HepG2 (cell line): ENCODE measurements around the gene TENT4B. TPM values are rescaled to one million over a fixed set of nuclear protein-coding genes. Genes with fewer than 3 reads are reported as not detected.

Source experiments
- ATAC-seq: fragments of 200-7000 bp; cut with Tn5 transposase; 3 replicates; pipeline ENCODE4 v1.9.1; 2020; ENCODE audit warnings: mild to moderate bottlenecking, moderate library complexity
- BruUV-seq: library from RNA; stranded (reverse); fragments of 400-500 nt; replicated peaks from 2 replicates; lab custom pipeline; 2021; lab: Mats Ljungman, UMichigan
- CTCF ChIA-PET: fragments of 300-600 bp; formaldehyde crosslinking; extraction: SDS; loops from one replicate; lab custom pipeline; 2021; ENCODE audit warnings: low total read pairs, inconsistent platforms, low intra/inter-chr PET ratio; lab: Yijun Ruan, JAX
- POLR2A ChIA-PET: fragments of 350-600 bp; sonication (Branson Sonifier 250); formaldehyde crosslinking; loops from one replicate; lab custom pipeline; 2020; ENCODE audit warnings: antibody characterized with exemption, inconsistent platforms; lab: Yijun Ruan, JAX
- DNase-seq: peaks from one replicate; pipeline ENCODE4 v3.0.0-alpha.2; 2015; ENCODE audit warnings: low spot score
- FAIRE-seq: peaks from 3 replicates; lab custom pipeline; 2011; peaks lifted over from hg19 to GRCh38; lab: Jason Lieb, UNC
- H2AFZ ChIP-seq: one replicate; pipeline ENCODE4 v1.6.1; 2011; ENCODE audit warnings: low read length, inconsistent platforms
- H3K27ac ChIP-seq: fragments of 300-600 bp; 3 replicates; pipeline ENCODE4 v1.8.0; 2011; ENCODE audit warnings: mixed run types, mild to moderate bottlenecking, mixed read lengths, low read length, inconsistent platforms; ENCODE audit not compliant: insufficient read depth; ENCODE audit errors: extremely low read length
- H3K27me3 ChIP-seq, 2 experiments: fragments of 200-600 bp in 1 of 2; 2 replicates in 1 of 2; 3 replicates in 1 of 2; pipeline versions ENCODE4 v1.6.0 to v1.8.0; 2011; ENCODE audit warnings: low read length in 2 of 2, mild to moderate bottlenecking in 2 of 2, moderate library complexity in 2 of 2, inconsistent platforms in 1 of 2; ENCODE audit not compliant: insufficient read depth in 2 of 2, control insufficient read depth in 1 of 2
- H3K36me3 ChIP-seq, 2 experiments: fragments of 200-600 bp in 1 of 2; replicated peaks in 1 of 2; 2 replicates in 1 of 2; 3 replicates in 1 of 2; pipeline versions ENCODE4 v1.5.1 to v1.8.0; 2011; ENCODE audit warnings: low read length in 2 of 2, inconsistent platforms in 1 of 2; ENCODE audit not compliant: insufficient read depth in 2 of 2, control insufficient read depth in 1 of 2
- H3K4me1 ChIP-seq: 2 replicates; pipeline ENCODE4 v1.5.1; 2012; ENCODE audit warnings: low read length, inconsistent platforms; ENCODE audit not compliant: insufficient read depth
- H3K4me2 ChIP-seq: 2 replicates; pipeline ENCODE4 v1.6.0; 2011; ENCODE audit warnings: low read depth, low read length, inconsistent platforms
- H3K4me3 ChIP-seq, 3 experiments: fragments of 200-600 bp in 1 of 3; sonication (generic), shearing (Covaris generic) in 1 of 3; replicated peaks in 1 of 3; 2 replicates each; pipeline ENCODE4 v1.5.1; 2011 to 2016; ENCODE audit warnings: low read length in 3 of 3, inconsistent platforms in 2 of 3, low read depth in 2 of 3, mild to moderate bottlenecking in 2 of 3, control low read depth in 1 of 3, mixed read lengths in 1 of 3; ENCODE audit not compliant: insufficient read depth in 1 of 3
- H3K79me2 ChIP-seq: one replicate; pipeline ENCODE4 v1.6.1; 2011; ENCODE audit warnings: low read length, inconsistent platforms; ENCODE audit not compliant: insufficient read depth
- H3K9ac ChIP-seq: 2 replicates; pipeline ENCODE4 v1.6.0; 2011; ENCODE audit warnings: mild to moderate bottlenecking, low read depth, low read length, inconsistent platforms; ENCODE audit not compliant: insufficient read depth
- H3K9me3 ChIP-seq: 2 replicates; pipeline ENCODE4 v1.5.1; 2012; ENCODE audit warnings: mild to moderate bottlenecking, low read length
- H4K20me1 ChIP-seq: 2 replicates; pipeline ENCODE4 v1.6.0; 2011; ENCODE audit warnings: inconsistent platforms, mild to moderate bottlenecking, low read length, moderate library complexity; ENCODE audit not compliant: insufficient read depth
- DPF2 ChIP-seq: sonication (generic); formaldehyde crosslinking; IDR thresholded peaks from 2 replicates; pipeline ENCODE4 v1.4.0; 2020; ENCODE audit warnings: mild to moderate bottlenecking, low read depth, missing genetic modification reagents, borderline replicate concordance
- GMEB1 ChIP-seq: sonication (generic); formaldehyde crosslinking; IDR thresholded peaks from 2 replicates; pipeline ENCODE4 v1.5.1; 2020; ENCODE audit warnings: missing genetic modification reagents, mild to moderate bottlenecking, borderline replicate concordance
- HDAC1 ChIP-seq: sonication (generic); formaldehyde crosslinking; IDR thresholded peaks from 2 replicates; pipeline ENCODE4 v1.5.1; 2020; ENCODE audit warnings: mild to moderate bottlenecking, missing genetic modification reagents
- HES4 ChIP-seq: sonication (generic); formaldehyde crosslinking; IDR thresholded peaks from 2 replicates; pipeline ENCODE4 v1.9.0; 2021; ENCODE audit warnings: mild to moderate bottlenecking, missing genetic modification reagents, borderline replicate concordance
- MIER3 ChIP-seq: IDR thresholded peaks from 2 replicates; pipeline ENCODE4 v1.6.1; 2016; ENCODE audit warnings: missing compliant biosample characterization, borderline replicate concordance
- MIXL1 ChIP-seq: IDR thresholded peaks from 2 replicates; pipeline ENCODE4 v1.6.1; 2016
- SETDB1 ChIP-seq: sonication (generic); formaldehyde crosslinking; IDR thresholded peaks from 2 replicates; pipeline ENCODE4 v1.5.1; 2020; ENCODE audit warnings: missing genetic modification reagents, mild to moderate bottlenecking, borderline replicate concordance
- SMAD9 ChIP-seq: sonication (generic); formaldehyde crosslinking; IDR thresholded peaks from 2 replicates; pipeline ENCODE4 v1.5.1; 2020; ENCODE audit warnings: mild to moderate bottlenecking, missing genetic modification reagents
- SOX6 ChIP-seq, 2 experiments: fragments of 450-650 bp in 1 of 2; sonication (generic) in 1 of 2; formaldehyde crosslinking in 1 of 2; IDR thresholded peaks; 2 replicates each; pipeline versions ENCODE4 v1.4.0 to v1.6.1; 2017 to 2020; ENCODE audit warnings: antibody characterized with exemption in 1 of 2, mild to moderate bottlenecking in 1 of 2, missing genetic modification reagents in 1 of 2
- TBX2 ChIP-seq: sonication (generic); formaldehyde crosslinking; IDR thresholded peaks from 2 replicates; pipeline ENCODE4 v1.5.0; 2020; ENCODE audit warnings: missing genetic modification reagents, mild to moderate bottlenecking, borderline replicate concordance
- TMF1 ChIP-seq: sonication (generic); formaldehyde crosslinking; IDR thresholded peaks from 2 replicates; pipeline ENCODE4 v1.8.1; 2022; ENCODE audit warnings: low read depth, missing genetic modification reagents
- YY1 ChIP-seq: IDR thresholded peaks from 2 replicates; pipeline ENCODE4 v1.6.1; 2011; ENCODE audit warnings: low read length, low read depth, moderate library complexity, mild to moderate bottlenecking; ENCODE audit not compliant: insufficient read depth, insufficient replicate concordance
- ZBTB43 ChIP-seq: sonication (generic); formaldehyde crosslinking; conservative IDR thresholded peaks from 2 replicates; pipeline ENCODE4 v1.4.0; 2020; ENCODE audit warnings: missing genetic modification reagents
- ZEB1 ChIP-seq: IDR thresholded peaks from 2 replicates; pipeline ENCODE4 v1.6.1; 2012; ENCODE audit warnings: mild to moderate bottlenecking, low read depth, inconsistent platforms; ENCODE audit not compliant: insufficient replicate concordance
- ZNF205 ChIP-seq: IDR thresholded peaks from 2 replicates; pipeline ENCODE4 v1.6.1; 2018; ENCODE audit warnings: missing biosample characterization, missing genetic modification reagents
- WGBS: methylation state at CpG from one replicate; pipeline ENCODE4 v1.1.6; 2017; ENCODE audit warnings: low lambda C conversion rate; 5-methylcytosine and 5-hydroxymethylcytosine counted together
- in situ Hi-C: cut with HindIII; loops from 2 replicates; pipeline ENCODE4 v1.10.0; 2017; ENCODE audit warnings: low pct_unique_long_range_greater_than_20kb; ENCODE audit not compliant: extremely low pct_ligation_motif_present
- intact Hi-C: fragments of 100-400 bp; cut with micrococcal nuclease; formaldehyde crosslinking; loops from one replicate; pipeline ENCODE4 v1.10.0; 2022; ENCODE audit not compliant: unreplicated experiment
- polyA plus RNA-seq, 8 experiments: library from polyadenylated mRNA; depleted of rRNA in 3 of 8; stranded (reverse) in 7 of 8; unstranded in 1 of 8; fragments of >200 nt; fragmentation: Illumina TruSeq in 4 of 8; extraction: Trizol in 4 of 8; gene quantifications; 2 replicates each; pipeline versions ENCODE4 v1.2.1 to v1.2.3, GENCODE V29; 2011 to 2016; ENCODE audit warnings: low read depth in 4 of 8, missing spikeins in 1 of 8, mixed read lengths in 1 of 8; ENCODE audit not compliant: insufficient read depth in 1 of 8
- total RNA-seq, 5 experiments: library from RNA; depleted of rRNA; stranded (reverse); fragments of >200 nt; fragmentation: Illumina TruSeq; extraction: Trizol; gene quantifications; 2 replicates each; pipeline ENCODE4 v1.2.3, GENCODE V29; 2016; ENCODE audit warnings: low read depth in 1 of 5
- TF ChIP-seq, protein P1 (sequence below): sonication (generic); formaldehyde crosslinking; IDR thresholded peaks from 2 replicates; pipeline ENCODE4 v1.5.0; 2020; ENCODE audit warnings: missing genetic modification reagents

Gene TENT4B
- total and polyA plus RNA-seq, 2 of the 13 experiments (the other 11 are each of a cell fraction or from before 2014, with no cell fraction given): 15.0 to 32.8 TPM

DNA sequence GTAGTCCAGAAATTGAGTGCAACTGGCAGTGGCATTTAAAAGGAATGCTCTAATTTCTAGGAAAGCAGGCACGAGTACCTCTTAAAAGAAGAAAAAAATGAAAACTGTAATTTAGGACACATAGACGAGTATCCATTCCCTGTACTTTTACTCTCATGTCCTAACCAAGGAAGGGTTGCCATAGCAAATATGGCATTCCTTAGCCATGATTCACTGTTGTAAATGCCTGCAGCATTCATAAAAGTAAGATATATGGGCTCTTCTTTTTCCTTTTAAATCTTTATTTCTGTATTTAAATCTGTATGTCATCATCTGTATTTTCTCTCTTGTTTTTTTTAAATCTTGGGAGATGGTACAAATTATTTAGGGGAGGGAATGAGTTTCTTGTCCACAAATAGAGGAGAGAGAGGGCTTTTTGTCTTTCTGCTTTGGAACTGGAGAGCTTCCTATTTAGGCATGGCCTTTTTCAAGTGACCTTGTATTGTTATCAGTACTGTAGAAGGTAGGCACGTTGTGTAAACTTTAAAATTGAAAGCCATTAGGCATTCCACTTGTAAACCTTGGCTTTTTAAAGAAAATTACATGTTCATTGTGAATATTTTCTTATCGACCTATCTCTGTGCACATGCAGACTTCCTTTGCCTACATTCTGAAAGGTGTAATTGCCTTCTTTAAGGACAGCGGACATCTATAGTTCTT lies 50.0 kb downstream of the TENT4B start:
- no peaks in the 10 kb centered on the region for H3K9me3 ChIP-seq
- H3K9ac ChIP-seq: peak overlapping the region; percentile 69
- H3K4me3 ChIP-seq: peak overlapping the region; percentile 6 to 53 (median 13)
- peak; percentile 43 for FAIRE-seq
- H3K4me2 ChIP-seq: peak overlapping the region; percentile 71
- CTCF ChIA-PET: no interaction called here
- 0 out of 2 replicates have a peak, but pooled peaks cover 11% of the 10 kb centered on the region for H4K20me1 ChIP-seq
- DNase-seq: peak; percentile 92
- no TSS peak for BruUV-seq
- peaks cover 74% of the 10 kb centered on the region for H3K4me1 ChIP-seq
- POLR2A ChIA-PET: interaction anchor here (1.0 to 2.1 kb wide), 4 partner anchors 32 to 107 kb away, joined by 3 to 9 read pairs (median 4); no protein-coding TSS in a partner anchor
- in situ Hi-C loops (loop anchor here (10.0 kb wide), 1 partner anchor 48 kb away; the partner anchor contains the start of gene TENT4B), intact Hi-C loops (loop anchor here (2.0 to 5.0 kb wide), 2 partner anchors 36 to 48 kb away; no protein-coding TSS in a partner anchor)
- no peaks in the 10 kb centered on the region for H3K27me3 ChIP-seq
- ATAC-seq: peak; percentile 90
- no peaks in the 10 kb centered on the region; a peak in 2 of 5 replicates for H3K36me3 ChIP-seq
- peaks cover 86% of the 10 kb centered on the region for H3K79me2 ChIP-seq
- H2AFZ ChIP-seq: no peak overlapping the region
- peak overlapping the region; percentile 89 for H3K27ac ChIP-seq
- WGBS: 14% methylated on average over 5 of the region's 5 CpGs
- no peak for TF ChIP-seq HES4 (CRISPR knock-in tag)
- peak; percentile 16; the same call in 1 of the 2 replicates for TF ChIP-seq DPF2 (CRISPR knock-in tag)
- TF ChIP-seq ZNF205 (CRISPR knock-in tag): no peak
- TF ChIP-seq ZBTB43 (CRISPR knock-in tag): no peak; the same call in 1 of the 2 replicates
- no peak for TF ChIP-seq ZEB1
- no peak for TF ChIP-seq SMAD9 (CRISPR knock-in tag)
- TF ChIP-seq TBX2: no peak
- TF ChIP-seq SOX6 (IDR thresholded peaks at IDR 0.05): no peak
- TF ChIP-seq SOX6 (CRISPR knock-in tag; IDR thresholded peaks at IDR 0.05): peak; percentile 86
- no peak for TF ChIP-seq GMEB1
- TF ChIP-seq TMF1: no peak
- TF ChIP-seq YY1: no peak
- TF ChIP-seq HDAC1 (CRISPR knock-in tag): peak; percentile 48; the same call in 1 of the 2 replicates
- TF ChIP-seq, protein P1, sequence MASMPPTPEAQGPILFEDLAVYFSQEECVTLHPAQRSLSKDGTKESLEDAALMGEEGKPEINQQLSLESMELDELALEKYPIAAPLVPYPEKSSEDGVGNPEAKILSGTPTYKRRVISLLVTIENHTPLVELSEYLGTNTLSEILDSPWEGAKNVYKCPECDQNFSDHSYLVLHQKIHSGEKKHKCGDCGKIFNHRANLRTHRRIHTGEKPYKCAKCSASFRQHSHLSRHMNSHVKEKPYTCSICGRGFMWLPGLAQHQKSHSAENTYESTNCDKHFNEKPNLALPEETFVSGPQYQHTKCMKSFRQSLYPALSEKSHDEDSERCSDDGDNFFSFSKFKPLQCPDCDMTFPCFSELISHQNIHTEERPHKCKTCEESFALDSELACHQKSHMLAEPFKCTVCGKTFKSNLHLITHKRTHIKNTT (CRISPR knock-in tag): no peak
- TF ChIP-seq MIER3 (CRISPR knock-in tag): 0 out of 2 replicates have a peak, but pooled peaks have one; percentile 21
- TF ChIP-seq SETDB1: no peak
- peak; percentile 72 for TF ChIP-seq MIXL1 (CRISPR knock-in tag)
